Lung (tissue), 12 donors: ENCODE results near the gene NCS1. TPM values are rescaled to one million over a fixed set of nuclear protein-coding genes. Genes with fewer than 3 reads are reported as not detected.

Experiments
- ATAC-seq: fragments of 200-7000 bp; cut with Tn5 transposase; one replicate; pipeline ENCODE4 v1.9.1; 2020; ENCODE audit warnings: moderate number of reproducible peaks; ENCODE audit not compliant: insufficient read depth, low FRiP score
- DNase-seq, 3 donors: peaks; one replicate each; pipeline ENCODE4 v3.0.0-alpha.2; 2013 to 2017
- H3K27ac ChIP-seq, 2 donors: one replicate each; pipeline ENCODE4 v1.5.1; 2013; ENCODE audit warnings: mild to moderate bottlenecking in 2 of 2, moderate library complexity in 2 of 2, control low read depth in 1 of 2, inconsistent platforms in 1 of 2, low read depth in 1 of 2, low read length in 1 of 2
- H3K27me3 ChIP-seq, 3 donors: one replicate each; pipeline ENCODE4 v1.5.1; 2013; ENCODE audit warnings: low read length in 2 of 3; ENCODE audit not compliant: control insufficient read depth in 3 of 3, insufficient read depth in 3 of 3
- H3K36me3 ChIP-seq, 4 donors: one replicate each; pipeline ENCODE4 v1.5.1; 2013; ENCODE audit warnings: low read length in 4 of 4, mild to moderate bottlenecking in 1 of 4, moderate library complexity in 1 of 4; ENCODE audit not compliant: control insufficient read depth in 4 of 4, insufficient read depth in 4 of 4
- H3K4me1 ChIP-seq, 5 donors: one replicate each; pipeline ENCODE4 v1.5.1; 2013; ENCODE audit warnings: low read length in 5 of 5, mild to moderate bottlenecking in 2 of 5, moderate library complexity in 1 of 5; ENCODE audit not compliant: control insufficient read depth in 5 of 5, insufficient read depth in 5 of 5
- H3K4me3 ChIP-seq: one replicate; pipeline ENCODE4 v1.5.1; 2013; ENCODE audit warnings: mild to moderate bottlenecking, control low read depth, moderate library complexity
- H3K9ac ChIP-seq, 2 donors: one replicate each; pipeline ENCODE4 v1.5.1; 2013; ENCODE audit warnings: low read length in 2 of 2, control low read depth in 1 of 2; ENCODE audit not compliant: insufficient read depth in 1 of 2
- H3K9me3 ChIP-seq, 4 donors: one replicate each; pipeline ENCODE4 v1.5.1; 2013; ENCODE audit warnings: low read length in 3 of 4, mild to moderate bottlenecking in 1 of 4, moderate library complexity in 1 of 4; ENCODE audit not compliant: control insufficient read depth in 4 of 4, insufficient read depth in 3 of 4
- WGBS, 2 donors: extraction: QIAGEN DNeasy Blood & Tissue Kit; methylation state at CpG; one replicate each; pipeline ENCODE4 v1.1.7; 2013; 5-methylcytosine and 5-hydroxymethylcytosine counted together
- polyA plus RNA-seq, 2 donors: library from polyadenylated mRNA; stranded (reverse); fragments of 200-250 nt; gene quantifications; one replicate each; pipeline ENCODE4 v1.2.1, GENCODE V29; 2013
- total RNA-seq, 2 donors: library from RNA; depleted of rRNA in 1 of 2; stranded (reverse); fragments of >200 nt in 1 of 2; gene quantifications; one replicate each; pipeline ENCODE4 v1.2.1, GENCODE V29; 2014 to 2021
- TF ChIP-seq, protein P1 (sequence below): IDR thresholded peaks from 2 replicates; pipeline ENCODE4 v1.5.1; 2012; ENCODE audit warnings: mild to moderate bottlenecking; ENCODE audit errors: control extremely low read depth, extremely low read depth
- donor health status: control.
- donor health status: control.
- donor health status: Bipolar disorder and iron deficiency.
- donor health status: healthy.
- donor health status: DM: yes; HTN: yes; CAD: no.

The NCS1 gene
- total and polyA plus RNA-seq, 4 donors = 5.8 to 27.5 (median 6.5) TPM

GRCh38 chr9:130181678-130182380 is 9.6 kb downstream of the NCS1 start:
- ATAC-seq = no peak

GRCh38 chr9:130182381-130182909 is 10.2 kb downstream of the NCS1 start:
- H3K36me3 ChIP-seq = no peaks in the 10 kb centered on the region
- ATAC-seq = no peak
- H3K9me3 ChIP-seq = no peaks in the 10 kb centered on the region
- peaks cover 0 to 40% (median 4%) of the 10 kb centered on the region in 5 donors for H3K4me1 ChIP-seq
- no peak for DNase-seq
- 92 to 94% methylated on average over 17 of the region's 17 CpGs for WGBS, 2 donors
- no peaks in the 10 kb centered on the region for H3K27me3 ChIP-seq
- no peak overlapping the region for H3K4me3 ChIP-seq
- TF ChIP-seq, protein P1, sequence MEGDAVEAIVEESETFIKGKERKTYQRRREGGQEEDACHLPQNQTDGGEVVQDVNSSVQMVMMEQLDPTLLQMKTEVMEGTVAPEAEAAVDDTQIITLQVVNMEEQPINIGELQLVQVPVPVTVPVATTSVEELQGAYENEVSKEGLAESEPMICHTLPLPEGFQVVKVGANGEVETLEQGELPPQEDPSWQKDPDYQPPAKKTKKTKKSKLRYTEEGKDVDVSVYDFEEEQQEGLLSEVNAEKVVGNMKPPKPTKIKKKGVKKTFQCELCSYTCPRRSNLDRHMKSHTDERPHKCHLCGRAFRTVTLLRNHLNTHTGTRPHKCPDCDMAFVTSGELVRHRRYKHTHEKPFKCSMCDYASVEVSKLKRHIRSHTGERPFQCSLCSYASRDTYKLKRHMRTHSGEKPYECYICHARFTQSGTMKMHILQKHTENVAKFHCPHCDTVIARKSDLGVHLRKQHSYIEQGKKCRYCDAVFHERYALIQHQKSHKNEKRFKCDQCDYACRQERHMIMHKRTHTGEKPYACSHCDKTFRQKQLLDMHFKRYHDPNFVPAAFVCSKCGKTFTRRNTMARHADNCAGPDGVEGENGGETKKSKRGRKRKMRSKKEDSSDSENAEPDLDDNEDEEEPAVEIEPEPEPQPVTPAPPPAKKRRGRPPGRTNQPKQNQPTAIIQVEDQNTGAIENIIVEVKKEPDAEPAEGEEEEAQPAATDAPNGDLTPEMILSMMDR = no peak
- H3K27ac ChIP-seq = peak overlapping the region in 1 of 2 donors; percentile 30
- no peak overlapping the region for H3K9ac ChIP-seq

More at GRCh38 chr9:130181678-130182380, 9.6 kb downstream of the NCS1 start:
- WGBS, 2 donors = 90 to 93% methylated on average over 33 of the region's 33 CpGs
- Histone ChIP-seq H3K36me3 (no peaks in the 10 kb centered on the region), H3K9ac (no peak overlapping the region), H3K27me3 (no peaks in the 10 kb centered on the region), H3K27ac (no peak overlapping the region), H3K9me3 (no peaks in the 10 kb centered on the region), H3K4me3 (no peak overlapping the region), H3K4me1 (peaks cover 0 to 34% (median 4%) of the 10 kb centered on the region in 5 donors)
- TF ChIP-seq, protein P1 = no peak
- no peak for DNase-seq

DNA sequence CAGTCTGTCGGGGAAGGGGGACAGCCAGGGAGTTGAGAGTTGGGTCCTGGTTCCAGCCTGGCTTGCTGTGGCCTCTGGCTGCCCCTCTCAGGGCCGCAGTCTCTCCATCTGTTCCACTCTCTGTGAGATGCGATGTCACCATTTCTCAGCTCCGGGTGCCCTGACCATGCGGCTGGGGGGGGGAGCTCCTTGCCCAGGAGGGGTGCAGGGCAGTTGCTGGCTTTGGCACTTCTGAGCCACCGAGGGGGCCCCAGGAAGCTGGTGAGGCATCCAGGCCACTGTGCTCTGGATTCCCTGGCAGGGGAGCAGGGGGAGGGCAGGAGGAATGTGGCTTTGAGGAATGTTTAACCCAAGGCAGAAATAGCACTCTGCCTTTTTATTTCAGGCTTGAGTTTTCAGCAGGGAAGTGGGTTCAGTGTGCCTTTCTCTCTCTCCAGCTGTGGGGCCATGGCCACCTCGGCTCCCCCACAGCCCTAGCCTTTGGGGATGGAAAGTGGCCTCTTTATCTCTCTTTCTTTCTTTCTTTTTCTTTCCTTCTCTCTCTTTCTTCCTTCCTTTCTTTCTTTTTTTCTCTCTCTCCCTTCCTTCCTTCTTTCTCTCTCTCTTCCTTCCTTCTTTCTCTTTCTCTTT is 11.0 kb downstream of the NCS1 start:
- H3K4me1 ChIP-seq = peaks cover 0 to 38% (median 4%) of the 10 kb centered on the region in 5 donors
- DNase-seq (peak; percentile 79 to 82 (median 81)), ATAC-seq (no peak)
- H3K36me3 ChIP-seq = no peaks in the 10 kb centered on the region
- H3K4me3 ChIP-seq = no peak overlapping the region
- peak overlapping the region in 1 of 2 donors; percentile 30 for H3K27ac ChIP-seq
- H3K9me3 ChIP-seq = no peaks in the 10 kb centered on the region
- H3K27me3 ChIP-seq = no peaks in the 10 kb centered on the region
- TF ChIP-seq, protein P1 = no peak
- no peak overlapping the region for H3K9ac ChIP-seq
- whole genome bisulfite sequencing, 2 donors = 44 to 56% methylated on average over 7 of the region's 7 CpGs
